HG03469 (cell line): Measurements from ENCODE around the gene MAMSTR.

ENCODE experiments used
- ATAC-seq: cut with Tn5 transposase; IDR thresholded peaks from one replicate; pipeline ENCODE4 v1.9.1; 2021; ENCODE audit warnings: mild to moderate bottlenecking, moderate library complexity, moderate number of reproducible peaks; ENCODE audit not compliant: unreplicated experiment

MAMSTR gene

DNA sequence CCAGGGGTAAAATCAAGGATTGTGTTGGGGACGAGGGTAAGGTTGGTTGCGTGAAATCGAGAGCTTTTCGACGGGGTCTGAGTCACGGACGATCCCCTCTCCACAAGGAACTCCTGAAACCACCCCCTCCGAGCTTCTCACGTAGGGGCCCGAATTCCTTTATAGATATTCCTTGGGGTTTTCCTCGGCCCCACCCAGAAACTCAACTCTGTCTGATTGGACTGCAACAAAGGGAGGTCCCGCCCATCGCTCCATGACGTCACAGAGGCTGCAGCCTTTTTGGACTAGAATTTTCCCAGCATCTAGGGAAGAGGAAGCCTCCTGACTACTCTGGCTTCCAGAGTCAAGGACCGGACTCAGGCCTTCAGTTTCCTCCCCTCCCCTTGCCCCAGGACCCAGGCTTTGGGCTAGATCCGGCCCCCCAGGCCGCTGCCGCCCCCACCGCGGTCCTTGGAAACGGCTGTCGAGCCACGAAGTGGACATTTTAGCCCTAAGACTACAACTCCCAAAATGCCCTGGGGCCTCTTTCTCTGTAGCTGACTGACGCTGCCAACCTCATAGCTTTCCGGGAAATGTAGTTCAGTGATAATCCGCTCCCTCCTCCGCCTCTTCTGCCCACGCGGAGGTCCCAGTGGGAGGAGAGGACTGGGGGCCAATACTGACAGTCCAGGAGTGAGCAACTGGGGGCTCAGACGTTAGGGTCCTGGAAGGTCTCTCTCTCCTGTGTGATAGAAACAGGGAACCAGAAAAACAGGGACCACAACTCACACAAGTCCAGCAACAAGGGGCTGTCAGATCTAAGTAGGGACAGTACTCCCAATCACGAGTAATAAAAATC lies 27.4 kb upstream of the MAMSTR start, which contains the start of gene IZUMO1:
Gene IZUMO1, minus strand, starts transcription at position 172 of the 838 bp plus-strand sequence. CDS start 1,050 bp downstream, outside the sequence.
- no peak for ATAC-seq

DNA sequence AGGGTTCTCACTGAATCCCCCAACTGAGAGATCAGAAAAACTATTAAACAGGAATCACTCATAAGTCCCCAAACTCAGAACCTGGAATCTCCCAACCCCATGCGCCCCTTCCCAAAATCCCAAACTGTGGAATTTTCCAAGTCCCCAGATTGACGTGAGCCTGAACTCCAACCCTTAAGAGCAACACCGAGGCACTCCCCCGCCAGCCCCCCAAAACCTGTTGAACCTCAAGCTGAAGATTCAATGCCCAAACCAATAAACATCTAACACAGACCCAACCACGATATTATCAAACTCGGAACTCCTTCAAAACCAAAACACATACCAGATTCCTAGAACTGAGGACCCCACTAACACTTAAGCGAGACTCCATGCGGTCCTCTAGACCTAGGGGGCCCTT lies 26.6 kb upstream of the MAMSTR start:
- ATAC-seq, result no peak

DNA sequence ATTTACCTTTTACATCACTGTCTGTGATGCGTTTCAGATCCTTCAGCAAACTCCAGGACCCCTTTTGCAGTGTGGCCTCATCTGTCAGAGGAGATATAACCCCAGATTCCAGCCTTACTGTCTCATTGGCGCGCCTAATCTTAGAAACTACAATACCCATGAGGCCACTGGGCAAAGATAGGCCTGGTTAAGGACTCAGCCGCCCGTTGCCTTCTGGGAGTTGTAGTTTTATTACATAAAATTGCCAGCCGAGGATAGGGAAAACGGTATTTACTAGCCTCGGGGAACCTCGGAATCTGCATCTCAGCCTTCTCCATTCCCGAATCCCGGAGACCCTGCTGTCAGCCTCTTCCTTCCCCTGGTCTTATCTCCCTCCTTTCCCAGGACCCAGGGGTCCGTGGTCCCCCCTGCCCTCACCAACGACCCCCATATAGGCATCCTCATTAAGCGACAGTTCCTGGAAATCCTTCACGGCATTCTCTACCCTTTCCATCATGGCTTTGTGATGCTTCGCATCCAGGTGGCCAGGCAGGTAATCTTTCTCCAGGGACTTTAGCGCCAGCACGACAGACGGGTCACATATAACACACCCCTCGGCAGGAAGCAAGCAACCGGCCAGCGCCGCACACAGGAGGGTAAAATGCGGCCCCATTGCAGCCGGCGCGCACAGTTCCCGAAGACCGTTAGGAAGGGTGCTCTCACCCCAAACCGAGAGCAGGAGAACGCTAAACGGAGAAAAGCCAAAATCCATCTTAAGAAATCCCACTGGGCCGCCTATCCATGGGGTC lies 25.9 kb upstream of the MAMSTR start:
- ATAC-seq, result no peak

- ATAC-seq, result no peak
Observed at GRCh38 chr19:48742096-48742495, 22.6 kb upstream of the MAMSTR start.

DNA sequence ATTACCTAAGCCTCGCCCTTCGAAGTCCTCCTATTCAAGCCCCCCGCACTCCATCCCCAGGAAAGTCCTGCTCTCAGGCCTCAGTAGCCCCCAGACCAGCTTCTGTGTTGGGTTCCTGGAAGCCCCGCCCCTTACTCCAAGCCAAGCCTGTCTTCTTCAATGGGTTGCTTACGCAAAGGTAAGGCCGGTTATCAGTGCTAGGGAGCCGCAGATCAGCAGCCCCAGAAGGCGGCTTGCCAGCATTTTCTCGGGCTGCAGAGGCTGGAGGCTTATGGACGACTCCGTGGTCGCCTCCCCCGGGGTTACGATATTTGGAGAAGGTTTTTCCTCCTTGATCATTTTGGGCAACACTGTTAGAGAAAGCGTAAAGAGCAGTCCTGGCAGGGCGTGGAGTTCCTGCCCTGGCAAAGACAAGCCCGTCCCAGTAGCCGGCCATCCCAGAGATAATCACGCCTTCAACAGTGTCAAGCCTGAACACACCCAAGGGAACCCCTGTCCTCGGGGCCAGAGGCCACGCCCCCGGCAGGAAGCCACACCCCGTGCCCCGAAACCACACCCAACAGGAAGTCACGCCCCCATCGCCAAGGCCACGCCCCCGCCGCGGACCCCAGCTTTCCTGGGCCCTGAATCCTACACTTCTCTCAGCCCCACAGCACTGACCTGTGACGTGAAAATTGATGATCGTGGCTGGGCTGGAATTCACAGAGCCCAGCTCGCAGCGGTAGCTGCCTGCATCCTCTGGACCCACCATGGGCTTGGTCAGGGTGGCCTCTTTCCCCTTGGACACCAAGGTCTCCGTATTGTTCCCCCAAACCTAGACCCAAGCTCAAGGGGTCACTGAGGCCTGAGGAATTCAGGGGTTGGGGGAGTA lies 21.8 kb upstream of the MAMSTR start:
- no peak for ATAC-seq

DNA sequence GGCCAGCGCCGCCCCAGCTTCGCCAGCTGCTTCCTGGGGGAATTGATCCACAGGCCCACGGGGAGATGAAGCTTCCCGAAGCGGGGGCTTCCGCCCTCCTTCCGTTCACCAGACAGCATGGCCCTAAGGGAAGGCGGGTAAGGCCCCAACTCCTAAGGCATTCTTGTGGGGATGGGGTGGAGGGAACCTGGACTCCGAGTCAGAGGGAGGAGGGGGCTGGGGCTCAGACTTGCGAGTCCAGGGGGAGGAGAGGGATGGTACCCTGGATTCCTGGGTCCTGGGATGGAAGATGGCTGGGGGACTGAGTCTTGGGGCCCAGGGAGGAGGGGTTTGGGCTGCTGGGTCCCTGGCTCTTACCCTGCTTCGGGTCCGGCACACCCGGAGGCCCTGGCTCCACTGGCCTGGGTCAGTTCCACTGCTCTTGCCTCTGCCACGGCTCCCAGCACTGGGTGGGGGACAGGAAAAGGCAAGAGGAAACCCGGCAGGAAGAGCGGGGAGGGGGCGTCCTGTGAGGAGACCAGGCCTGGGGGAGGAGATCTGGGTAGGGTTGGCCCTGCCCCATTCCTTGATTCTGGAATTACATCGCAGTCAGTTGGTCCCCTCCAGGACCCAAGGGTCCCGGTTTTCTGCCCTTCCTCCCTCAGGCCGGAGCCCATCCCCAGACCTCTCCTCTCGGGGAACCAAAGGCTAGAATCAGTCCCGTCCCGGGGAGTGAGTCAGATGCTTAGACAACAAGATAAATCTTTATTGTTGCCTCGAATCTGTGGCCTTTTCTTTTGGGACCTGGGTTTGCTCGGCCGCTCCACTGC lies 20.8 kb upstream of the MAMSTR start, which contains the start of gene RASIP1:
Gene RASIP1, minus strand, starts transcription at position 447 of the 809 bp plus-strand sequence. Its CDS starts 328 bp downstream, at position 119.
- ATAC-seq, result no peak

GRCh38 chr19:48739404-48740163 lies 20.1 kb upstream of the MAMSTR start:
- ATAC-seq, result no peak

DNA sequence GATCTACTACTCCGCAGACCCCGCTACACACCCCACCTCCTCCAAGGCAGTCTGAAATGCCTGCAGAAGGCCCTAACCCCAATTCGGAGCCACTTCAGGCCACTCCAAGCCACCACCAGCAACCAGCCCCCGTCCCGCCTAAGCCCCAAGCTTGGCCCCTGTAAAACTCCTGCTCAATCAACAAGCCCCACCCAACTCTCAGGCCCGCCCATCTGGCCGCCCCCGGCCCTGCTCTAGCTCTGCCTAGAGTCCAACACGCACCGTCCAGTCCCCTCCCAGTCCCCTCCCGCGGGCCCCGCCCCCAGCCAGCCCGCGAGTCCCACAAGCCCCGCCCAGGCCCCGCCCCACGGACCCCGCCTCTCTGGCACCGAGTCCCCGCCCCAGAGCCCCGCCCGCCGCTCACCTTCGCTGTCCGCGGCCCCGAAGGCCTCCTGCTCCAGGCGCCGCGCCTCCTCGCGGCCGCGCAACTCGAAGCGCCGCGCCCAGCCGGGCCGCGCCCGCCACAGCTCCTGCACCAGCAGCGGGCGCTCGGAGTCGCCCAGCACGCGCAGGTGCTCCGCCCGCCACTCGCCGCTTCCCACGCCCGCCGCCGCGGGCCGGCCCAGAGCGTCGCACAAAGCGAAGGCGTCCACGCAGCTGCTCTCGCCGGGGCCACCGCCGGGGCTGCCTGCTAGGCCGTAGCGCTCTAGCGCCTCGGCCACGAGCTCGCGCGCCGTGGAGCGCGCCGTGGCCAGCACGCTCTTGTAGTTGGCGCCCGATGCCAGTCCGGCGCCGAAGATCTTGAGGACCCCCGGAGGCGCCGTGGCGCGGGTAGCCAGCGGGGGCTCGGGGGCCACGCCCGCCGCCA lies 19.3 kb upstream of the MAMSTR start:
- ATAC-seq, result no peak

DNA sequence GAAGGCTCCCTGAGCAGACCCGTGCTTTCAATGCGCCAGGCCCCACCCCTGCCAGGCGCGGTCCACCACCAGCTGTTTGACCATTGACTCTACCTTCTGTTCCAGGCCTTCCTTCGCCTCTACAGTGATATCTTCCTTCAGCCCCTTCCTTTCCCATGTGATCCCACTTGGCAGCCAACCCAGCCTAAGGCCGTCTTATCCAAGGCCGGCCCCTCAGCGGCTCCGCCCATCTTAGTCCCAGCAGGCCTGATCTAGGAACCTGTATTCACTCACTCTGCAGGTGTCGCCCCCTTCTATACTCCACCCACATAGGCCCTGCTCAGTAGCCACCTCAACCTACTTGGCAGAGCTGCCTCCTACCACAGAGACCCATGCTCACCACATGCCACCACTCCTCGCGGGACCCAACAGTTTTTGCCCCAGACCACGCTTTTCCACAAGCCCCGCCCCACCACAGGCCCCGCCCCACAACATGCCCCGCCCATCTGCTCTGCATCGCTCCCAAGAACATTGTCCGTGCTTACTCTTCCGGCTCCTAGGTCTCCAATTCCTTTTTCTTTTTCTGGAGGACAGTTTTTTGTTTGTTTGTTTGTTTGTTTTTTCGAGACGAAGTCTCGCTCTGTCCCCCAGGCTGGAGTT lies 18.0 kb upstream of the MAMSTR start:
- ATAC-seq, result no peak

GRCh38 chr19:48735031-48735615 lies 15.6 kb upstream of the MAMSTR start:
- ATAC-seq, result no peak

DNA sequence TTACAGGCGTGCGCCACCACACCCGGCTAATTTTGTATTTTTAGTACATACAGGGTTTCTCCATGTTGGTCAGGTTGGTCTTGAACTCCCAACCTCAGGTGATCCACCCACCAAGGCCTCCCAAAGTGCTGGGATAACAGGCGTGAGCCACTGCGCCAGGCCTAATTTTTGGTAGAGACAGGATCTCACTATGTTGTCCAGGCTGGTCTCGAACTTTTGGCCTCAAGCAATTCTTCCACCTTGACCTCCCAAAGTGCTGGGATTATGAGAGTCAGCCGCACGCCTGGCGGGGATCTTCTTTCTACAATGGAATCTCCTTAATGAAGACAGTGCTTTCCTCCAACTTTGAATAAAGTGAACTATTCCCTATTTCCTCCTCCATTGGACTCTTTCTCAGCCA lies 15.1 kb upstream of the MAMSTR start:
- no peak for ATAC-seq

DNA sequence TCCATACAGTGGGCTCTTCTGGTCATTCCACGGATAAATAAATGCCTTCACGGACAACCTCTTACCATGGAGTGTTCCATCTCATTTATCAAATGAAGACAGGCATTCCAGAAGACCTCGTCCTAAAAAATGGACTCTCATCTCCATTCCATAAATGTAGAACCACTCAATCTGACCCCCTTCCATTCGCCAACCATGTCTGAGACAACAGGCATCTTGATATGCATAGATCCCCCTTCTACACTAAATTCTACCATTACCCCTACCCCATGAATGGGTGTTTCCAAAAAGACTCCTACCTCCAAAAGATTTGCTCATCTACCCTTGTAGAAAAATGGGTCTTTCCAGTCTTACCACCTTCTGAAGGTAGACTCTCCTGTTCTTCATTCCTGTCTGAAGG lies 11.9 kb upstream of the MAMSTR start:
- ATAC-seq, result no peak

- no peak for ATAC-seq
Observed at GRCh38 chr19:48728911-48729664, 9.6 kb upstream of the MAMSTR start.

- no peak for ATAC-seq
Observed at GRCh38 chr19:48726556-48726955, 7.0 kb upstream of the MAMSTR start.

- ATAC-seq, result no peak
Observed at GRCh38 chr19:48724796-48725753, 5.5 kb upstream of the MAMSTR start.
